HG02852 (cell line): ENCODE results near the gene STX18.
"Not testable (repeated sequence)": the region's sequence is repeated elsewhere in the genome, so short reads cannot be mapped to it uniquely, and the experiment has no call there.

Experiments used
- ATAC-seq: cut with Tn5 transposase; IDR thresholded peaks from one replicate; pipeline ENCODE4 v1.9.1; 2021; ENCODE audit warnings: mild to moderate bottlenecking, moderate library complexity; ENCODE audit not compliant: unreplicated experiment

STX18 gene

DNA sequence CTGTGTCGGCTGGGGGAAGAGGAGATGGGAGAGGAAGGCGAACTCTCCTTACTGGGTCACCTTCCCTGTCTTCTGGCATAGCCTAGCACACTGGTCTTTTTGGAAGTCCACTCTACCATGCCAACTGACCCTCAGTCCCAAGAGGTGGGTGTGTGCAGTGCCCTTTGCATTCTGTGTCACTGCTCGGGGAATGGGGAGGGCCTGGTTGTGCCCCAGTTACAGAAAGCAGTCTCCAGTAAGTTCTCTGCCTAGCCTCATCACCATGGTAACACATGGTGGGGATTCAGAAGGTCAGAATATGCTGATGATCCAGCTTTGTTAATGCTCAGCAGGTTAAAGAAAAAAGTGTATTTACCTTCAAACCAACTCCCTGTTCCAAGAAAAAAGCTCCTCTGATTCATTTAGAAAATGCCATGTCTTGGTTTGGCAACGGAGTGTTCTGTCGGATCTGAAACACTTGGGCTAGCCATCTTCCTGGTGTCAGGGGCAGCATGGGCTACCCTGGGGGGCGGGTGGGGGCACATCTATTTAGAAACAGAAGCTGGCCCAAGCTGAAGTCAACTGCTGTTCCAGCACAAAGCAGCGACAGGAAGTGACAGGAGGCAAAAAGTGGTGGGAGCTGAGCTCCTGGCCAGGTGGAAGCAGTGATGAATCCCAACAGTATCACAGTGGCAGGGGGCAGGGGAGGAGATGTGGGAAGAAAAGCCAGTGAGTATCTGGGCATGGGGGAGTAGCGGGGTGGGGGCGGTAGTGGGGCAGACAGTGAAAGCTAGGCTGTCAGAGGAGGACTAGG lies 117.9 kb downstream of the STX18 start:
- no peak for ATAC-seq

DNA sequence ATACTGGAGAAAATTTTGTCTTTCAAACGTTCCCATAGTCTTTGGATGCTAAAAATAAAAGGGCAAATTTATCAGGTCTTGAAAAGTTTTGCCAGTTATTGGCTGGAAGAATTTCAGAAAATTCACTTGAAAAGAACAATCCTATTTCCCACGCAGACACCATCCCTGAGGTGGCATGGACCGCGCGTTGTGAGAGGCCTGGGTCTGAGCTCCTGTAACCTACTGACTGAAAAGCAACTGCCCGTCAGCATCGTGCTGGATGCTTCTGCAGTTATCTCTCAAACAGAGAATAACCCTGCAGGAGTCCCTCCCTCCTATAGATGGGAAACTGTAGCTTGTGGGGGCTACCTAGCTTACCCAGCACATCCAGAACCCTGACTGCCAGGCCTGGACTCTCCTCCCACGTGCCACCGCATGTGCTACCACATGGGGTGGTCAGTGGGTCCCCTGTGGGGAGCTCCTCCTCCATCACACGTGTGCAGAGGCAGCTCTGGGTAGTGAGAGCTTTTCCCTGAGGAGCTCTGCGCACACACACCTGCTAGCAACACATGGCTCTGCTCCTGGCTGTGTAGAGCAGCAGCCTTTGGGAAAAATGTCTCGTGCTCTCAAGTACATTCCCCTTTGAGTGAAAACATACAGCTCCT lies 118.9 kb downstream of the STX18 start:
- no peak for ATAC-seq

GRCh38 chr4:4422117-4422516 lies 119.7 kb downstream of the STX18 start:
- not testable (repeated sequence) for ATAC-seq

- no peak for ATAC-seq
Observed at GRCh38 chr4:4421356-4421755, 120.5 kb downstream of the STX18 start.

DNA sequence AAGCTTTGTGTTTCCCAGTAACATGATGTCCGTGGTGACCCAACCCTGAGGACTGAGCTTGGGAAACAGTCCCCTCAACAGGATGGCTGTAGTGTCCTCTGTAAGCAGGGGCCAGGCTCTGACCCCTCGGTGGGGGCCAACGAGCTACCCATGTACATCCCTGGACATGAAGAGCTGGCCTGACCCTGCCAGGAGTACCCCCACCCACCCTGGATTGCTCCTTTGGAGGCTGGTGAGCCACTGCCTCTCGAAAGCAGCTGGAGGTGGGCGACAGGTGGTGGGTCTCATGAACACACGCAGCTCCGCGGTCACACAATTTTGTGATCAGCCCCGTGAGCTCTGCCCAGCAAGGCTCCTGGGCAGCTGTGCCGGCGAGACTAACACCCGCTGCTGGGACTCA lies 121.4 kb downstream of the STX18 start:
- no peak for ATAC-seq

DNA sequence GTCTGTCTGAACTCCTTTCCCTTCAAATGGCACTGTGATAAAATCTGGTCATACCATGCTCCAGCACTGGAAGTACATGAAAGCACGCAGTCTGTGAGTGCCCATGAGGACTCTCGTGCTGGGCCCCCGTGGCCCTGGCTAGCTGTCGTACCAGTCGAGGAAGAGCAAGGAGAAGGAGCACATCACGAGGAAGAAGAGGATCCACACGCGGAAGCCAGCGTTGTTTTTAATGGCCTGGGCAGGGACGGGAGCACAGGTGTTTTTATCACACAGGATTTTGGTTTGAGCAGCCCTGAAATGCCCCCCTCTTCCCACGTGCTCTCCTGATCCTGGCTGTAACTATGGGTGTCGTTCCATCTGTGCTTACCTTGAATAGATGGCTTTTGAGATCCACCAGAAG lies 122.0 kb downstream of the STX18 start:
- ATAC-seq, result no peak

DNA sequence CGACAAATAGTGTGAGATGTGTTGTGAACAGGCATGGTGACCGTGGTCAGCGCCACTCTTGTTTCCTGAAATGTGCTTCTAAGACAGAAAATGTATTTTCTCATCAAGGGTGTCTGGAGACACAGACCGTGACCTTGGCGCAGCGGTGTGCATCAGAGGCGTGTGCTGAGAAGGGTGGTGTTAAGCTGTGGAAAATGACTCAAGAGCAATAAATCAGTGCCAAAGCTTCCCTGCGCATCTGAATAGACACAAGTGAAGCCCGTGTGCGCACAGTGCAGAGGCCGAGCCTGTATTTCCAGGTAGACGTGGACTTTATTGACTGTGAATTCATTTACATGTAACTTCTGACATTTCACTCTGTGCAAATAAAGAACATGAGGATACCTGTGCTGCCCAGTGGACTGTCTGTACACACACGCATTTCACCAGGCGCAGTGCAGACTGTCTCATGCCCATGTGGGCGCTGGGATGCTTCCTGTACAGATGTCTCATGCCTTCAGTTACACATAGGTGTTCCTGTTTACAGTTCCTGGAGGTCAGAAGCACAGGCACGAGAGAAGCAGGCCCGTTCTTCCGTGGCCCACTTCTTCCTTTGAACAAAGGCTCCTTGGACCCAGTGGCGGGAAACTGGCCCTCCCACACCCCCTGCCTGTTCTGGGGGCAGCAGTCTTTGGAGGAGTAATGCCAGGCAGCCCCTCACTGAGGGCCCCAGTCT lies 123.0 kb downstream of the STX18 start:
- ATAC-seq, result no peak

GRCh38 chr4:4417886-4418285 lies 124.0 kb downstream of the STX18 start:
- ATAC-seq, result no peak

DNA sequence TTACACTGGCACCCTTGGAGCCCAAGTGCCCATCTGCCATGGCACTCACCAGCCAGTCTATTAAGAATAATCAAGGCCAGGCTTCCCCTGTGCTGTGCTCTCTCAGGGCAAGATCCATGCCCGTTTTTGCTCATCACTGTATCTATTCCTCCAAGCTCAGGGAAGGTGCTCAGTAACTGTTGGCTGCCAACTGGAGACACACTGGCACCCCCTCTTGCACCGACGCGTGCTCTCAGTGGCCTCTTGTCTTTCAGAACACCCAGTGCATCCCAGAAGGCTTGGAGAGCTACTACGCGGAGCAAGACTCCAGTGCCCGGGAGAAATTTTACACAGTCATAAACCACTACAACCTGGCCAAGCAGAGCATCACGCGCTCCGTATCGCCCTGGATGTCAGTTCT lies 124.9 kb downstream of the STX18 start:
- no peak for ATAC-seq

DNA sequence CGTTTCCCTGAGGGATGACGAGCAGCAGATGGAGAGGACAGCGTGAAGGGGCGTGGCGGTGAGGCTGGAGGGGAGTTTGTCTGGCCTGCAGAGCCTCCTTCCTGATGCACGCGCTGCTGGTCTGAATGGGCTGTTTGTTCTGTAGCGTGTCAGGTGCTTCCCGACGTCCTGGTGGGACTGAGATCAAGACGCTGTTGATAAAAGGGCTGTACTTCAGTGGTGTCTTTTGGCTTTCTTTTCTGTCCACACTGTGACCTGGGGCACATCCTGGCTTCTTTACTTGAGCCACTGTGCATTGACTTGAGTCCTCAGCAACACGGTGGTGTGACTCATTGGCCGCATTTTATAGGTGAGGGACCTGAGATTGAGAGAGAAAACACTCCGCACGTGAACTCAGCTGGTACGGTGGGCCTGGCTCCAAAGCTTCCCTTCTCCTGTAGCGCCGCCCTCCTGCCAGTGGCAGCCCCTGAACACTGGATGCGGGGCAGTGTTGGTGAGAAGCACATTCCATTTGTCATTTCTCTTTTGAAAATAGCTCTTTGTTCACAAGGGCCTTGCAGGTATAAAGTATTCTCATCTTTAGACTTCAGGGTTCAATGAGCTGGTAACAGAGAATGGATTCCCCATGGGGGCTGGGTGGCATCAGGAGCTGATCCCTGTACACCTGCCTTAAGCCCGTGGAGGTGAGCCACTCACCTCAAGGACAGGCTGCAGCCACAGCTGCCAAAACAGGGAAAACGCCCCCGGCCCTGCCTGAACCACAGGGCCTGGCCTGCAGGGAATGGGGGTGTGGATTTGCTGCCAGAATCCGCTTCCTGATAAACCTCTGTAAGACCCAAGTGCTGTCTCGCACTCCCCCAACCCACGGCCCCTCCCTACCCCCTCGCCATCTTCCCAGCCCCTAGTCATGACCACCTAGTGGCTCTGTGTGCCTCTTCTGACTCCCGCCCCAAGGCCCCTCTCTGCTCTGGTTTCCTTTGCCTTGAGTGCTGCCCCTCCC lies 125.7 kb downstream of the STX18 start:
- ATAC-seq, result no peak

DNA sequence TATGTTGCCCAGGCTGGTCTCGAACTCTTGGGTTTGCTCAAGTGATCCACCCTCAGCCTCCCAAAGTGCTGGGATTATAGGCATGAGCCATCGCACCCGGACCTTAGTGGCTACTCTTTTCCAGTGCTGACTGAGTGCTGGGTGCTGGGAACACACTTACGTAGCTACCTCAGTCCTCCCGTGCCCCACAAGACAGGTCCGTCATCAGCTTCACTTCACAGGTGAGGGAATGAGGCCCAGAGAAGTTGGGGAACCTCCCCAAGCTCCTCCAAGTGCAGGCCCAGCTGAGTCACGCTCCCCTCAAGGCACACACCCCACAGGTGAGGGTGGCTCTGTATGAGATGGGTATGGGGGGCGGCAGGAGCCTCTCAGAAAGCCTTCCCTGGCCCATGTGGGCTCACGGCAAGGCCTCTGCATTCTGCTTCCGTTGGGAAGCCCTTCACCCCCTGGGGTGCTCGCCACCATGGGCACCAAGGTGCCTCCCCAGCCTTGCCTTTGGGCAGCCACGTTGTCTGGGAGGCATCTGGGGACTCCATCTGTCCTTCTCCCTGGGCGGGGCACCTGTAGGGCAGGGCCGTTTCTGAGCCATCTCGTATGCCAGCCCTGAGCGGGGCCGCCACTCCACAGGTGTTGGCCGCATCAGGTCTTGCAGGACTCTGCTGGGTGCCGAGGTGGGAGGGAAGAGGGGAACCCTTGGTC lies 126.6 kb downstream of the STX18 start:
- ATAC-seq, result no peak

- ATAC-seq, result no peak
Observed at GRCh38 chr4:4413806-4414205, 128.0 kb downstream of the STX18 start.

DNA sequence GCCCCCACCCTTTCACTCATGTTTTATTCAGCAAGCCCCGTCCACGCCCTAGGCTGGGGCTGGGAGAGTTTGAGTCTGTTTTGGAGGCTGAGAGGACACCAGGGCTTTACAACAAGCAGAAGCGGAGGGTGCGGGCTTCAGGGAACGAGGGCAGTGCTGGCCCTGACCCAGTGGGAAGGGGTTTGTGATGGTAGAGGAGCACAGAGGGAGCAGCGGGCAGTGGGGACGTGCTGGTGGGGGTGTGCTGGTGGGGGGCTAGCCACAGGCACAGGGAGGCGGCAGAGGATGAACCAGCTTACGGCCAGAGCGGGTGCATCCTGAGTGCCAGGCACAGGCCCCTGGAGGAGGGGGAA lies 128.5 kb downstream of the STX18 start:
- no peak for ATAC-seq

DNA sequence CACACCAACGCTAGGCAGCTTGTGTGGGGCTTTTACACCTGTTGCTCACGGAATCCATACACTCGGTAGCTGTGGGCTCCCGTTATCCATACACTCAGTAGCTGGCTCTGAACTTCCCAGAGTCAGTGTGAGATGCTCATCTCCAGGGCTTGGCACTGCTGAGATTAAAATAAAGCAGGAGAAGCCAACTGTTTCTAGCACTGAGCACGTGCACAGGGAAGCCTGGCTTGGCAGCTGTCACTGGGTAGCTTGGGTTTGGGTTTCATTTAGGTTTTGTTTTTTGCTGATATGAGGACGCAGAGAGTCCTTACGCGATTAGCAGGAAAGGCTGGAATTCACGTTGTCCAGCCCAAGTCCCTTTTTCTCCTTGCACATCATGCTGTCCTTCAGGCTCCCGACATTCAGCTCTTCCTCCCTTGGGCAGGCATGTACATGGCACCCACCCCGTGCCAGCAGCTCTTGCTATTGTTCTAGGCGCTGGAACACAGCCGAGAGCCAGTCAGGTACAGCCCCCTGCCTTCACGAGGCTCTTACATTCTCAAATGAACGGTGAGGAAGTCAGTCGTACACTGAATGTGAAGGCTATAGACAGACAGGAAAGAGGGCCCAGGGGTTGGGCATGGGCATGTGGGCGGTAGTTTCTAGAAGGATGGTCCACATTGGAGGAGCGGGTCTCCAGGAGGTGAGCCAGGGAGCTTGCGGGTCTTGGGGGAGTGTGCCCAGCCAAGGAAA lies 129.0 kb downstream of the STX18 start:
- ATAC-seq, result no peak

DNA sequence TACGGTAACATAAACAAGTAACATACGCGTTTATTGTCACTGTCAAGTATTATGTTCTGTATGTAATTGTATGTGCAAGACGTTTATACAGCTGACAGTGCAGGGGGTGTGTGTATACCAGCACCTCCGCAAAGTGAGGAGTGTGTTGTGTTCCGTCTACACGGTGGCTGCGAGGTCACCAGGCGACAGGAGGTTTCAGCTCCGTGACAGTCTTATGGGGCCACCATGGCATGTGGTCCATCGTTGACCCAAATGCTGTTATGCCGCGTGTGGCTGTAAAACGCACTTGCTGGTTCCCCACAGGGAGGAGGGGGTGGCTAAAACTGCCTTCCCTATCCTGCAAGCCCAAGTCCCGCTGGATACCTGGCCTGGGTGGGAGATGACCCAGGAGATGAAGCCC lies 129.9 kb downstream of the STX18 start:
- no peak for ATAC-seq

DNA sequence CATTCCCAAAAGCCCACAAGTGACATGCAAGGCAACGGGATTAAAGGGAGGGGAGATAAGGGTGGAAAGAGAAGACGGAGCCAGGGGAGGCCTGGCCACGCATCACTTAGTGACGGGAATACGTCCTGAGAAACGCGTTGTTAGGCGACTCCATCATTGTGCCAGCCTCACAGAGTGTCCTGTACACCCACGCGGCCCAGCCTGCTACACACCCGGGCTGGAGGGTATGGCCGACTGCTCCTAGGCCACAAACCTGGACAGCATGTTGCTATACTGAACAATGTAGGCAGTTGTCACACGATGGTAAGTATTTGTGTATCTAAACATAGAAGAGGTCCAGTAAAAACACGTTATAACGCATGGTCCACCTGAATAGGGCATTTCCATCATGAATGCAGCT lies 131.6 kb downstream of the STX18 start:
- no peak for ATAC-seq

DNA sequence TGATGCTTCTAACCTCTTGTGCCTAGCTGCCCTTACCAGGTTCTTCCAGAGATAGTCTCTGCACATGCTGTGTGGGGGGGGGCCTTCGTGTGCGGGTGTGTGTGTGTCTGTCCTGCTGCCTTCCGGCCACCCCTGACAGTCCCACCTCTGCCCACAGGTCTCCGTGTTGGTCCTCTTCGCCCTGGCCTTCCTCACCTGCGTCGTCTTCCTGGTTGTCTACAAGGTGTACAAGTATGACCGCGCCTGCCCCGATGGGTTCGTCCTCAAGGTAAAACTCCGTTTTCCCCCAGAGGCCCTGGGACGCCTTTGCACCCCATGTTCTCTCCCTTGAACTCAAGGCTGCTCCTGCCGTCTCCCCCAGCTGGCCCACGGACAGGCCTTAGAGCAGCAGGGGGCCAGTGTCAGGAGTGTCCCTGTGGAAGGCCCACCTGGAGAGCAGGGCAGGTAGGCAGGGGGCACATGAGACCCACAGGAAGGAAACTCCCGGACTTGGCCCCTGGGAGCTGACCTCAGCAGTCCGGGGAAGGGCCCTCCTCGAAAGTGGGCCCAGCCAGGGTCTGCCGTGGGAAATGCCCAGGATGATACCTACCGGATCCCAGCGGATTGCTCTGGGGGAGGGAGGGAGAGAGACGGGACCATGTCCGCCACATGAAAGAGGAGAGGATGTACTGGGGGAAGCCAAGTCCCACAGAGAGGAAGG lies 132.3 kb downstream of the STX18 start:
- no peak for ATAC-seq

- no peak for ATAC-seq
Observed at GRCh38 chr4:4408576-4409335, 133.1 kb downstream of the STX18 start.
